Psoas muscle (tissue), 8 donors: ENCODE measurements around the gene FBXO10. TPM values are rescaled to one million over a fixed set of nuclear protein-coding genes. Genes with fewer than 3 reads are reported as not detected.

Experiments used
- ATAC-seq, 4 donors: fragments of 200-7000 bp; cut with Tn5 transposase; one replicate each; pipeline ENCODE4 v1.9.1; 2020; ENCODE audit warnings: moderate library complexity in 3 of 4, mild to moderate bottlenecking in 2 of 4
- DNase-seq, 2 donors: peaks; one replicate each; pipeline ENCODE4 v3.0.0-alpha.2; 2020
- H3K27ac ChIP-seq: fragments of 200-600 bp; one replicate; pipeline ENCODE4 v1.8.0; 2022
- H3K27me3 ChIP-seq, 3 donors: fragments of 200-600 bp in 1 of 3; one replicate each; pipeline versions ENCODE4 v1.6.1 to v1.8.0; 2013 to 2022; ENCODE audit warnings: low read length in 2 of 3, mild to moderate bottlenecking in 2 of 3, moderate library complexity in 1 of 3; ENCODE audit not compliant: insufficient read depth in 3 of 3
- H3K36me3 ChIP-seq, 2 donors: fragments of 200-600 bp in 1 of 2; one replicate each; pipeline versions ENCODE4 v1.6.1 to v1.8.0; 2013 to 2022; ENCODE audit warnings: low read depth in 1 of 2, mild to moderate bottlenecking in 1 of 2, moderate library complexity in 1 of 2; ENCODE audit not compliant: insufficient read depth in 1 of 2
- H3K4me1 ChIP-seq: fragments of 200-600 bp; one replicate; pipeline ENCODE4 v1.8.0; 2022
- H3K4me3 ChIP-seq: fragments of 200-600 bp; one replicate; pipeline ENCODE4 v1.8.0; 2022; ENCODE audit warnings: mild to moderate bottlenecking
- H3K9me3 ChIP-seq: fragments of 200-600 bp; one replicate; pipeline ENCODE4 v1.8.0; 2022
- WGBS, 3 donors: extraction: QIAGEN DNeasy Blood & Tissue Kit; methylation state at CpG; one replicate each; pipeline versions ENCODE4 v1.1.6 to v1.1.7; 2013; 5-methylcytosine and 5-hydroxymethylcytosine counted together
- intact Hi-C, 2 donors: fragments of 100-400 bp; cut with DNase I; formaldehyde crosslinking; loops; one replicate each; pipeline versions ENCODE4 v1.11.0 to v1.14.2; 2022
- polyA plus RNA-seq, 3 donors: library from polyadenylated mRNA; stranded (reverse); fragments of 200-250 nt; gene quantifications; one replicate each; pipeline ENCODE4 v1.2.3, GENCODE V29; 2013
- total RNA-seq, 4 donors: library from RNA; stranded (reverse); fragmentation: NEBNext Ultra II Directional in 2 of 4; extraction: Animal tissue kit (Norgen Biotek cat#: 25700) in 2 of 4; gene quantifications; one replicate each; pipeline versions ENCODE4 v1.2.1 to v1.2.4, GENCODE V29; 2021 to 2023
- TF ChIP-seq, protein P1 (sequence below): fragments of 200-600 bp; IDR thresholded peaks from one replicate; pipeline ENCODE4 v1.8.0; 2022; ENCODE audit warnings: antibody characterized with exemption
- donor health status: healthy with polysubstance abuse.
- donor health status: DM: no; HTN: no; CAD: no; lungs with moderate emphysema.
- donor health status: Bipolar disorder and iron deficiency.
- donor health status: healthy.
- donor health status: DM: yes; HTN: yes; CAD: no.
- donor health status: DM: no; HTN: no; CAD: no.
- donor health status: DM: no; HTN: no; CAD: no.
- donor health status: DM: yes; HTN: yes; CAD: no.

FBXO10 gene
- total and polyA plus RNA-seq, 7 donors: 12.1 to 90.4 (median 31.7) TPM

GRCh38 chr9:37541465-37541864 lies 34.7 kb downstream of the FBXO10 start:
- Histone ChIP-seq H3K27me3 (no peaks in the 10 kb centered on the region), H3K4me3 (no peak overlapping the region), H3K27ac (no peak overlapping the region), H3K36me3 (peaks cover 2 to 49% of the 10 kb centered on the region in 2 donors), H3K9me3 (no peaks in the 10 kb centered on the region), H3K4me1 (peaks cover 8% of the 10 kb centered on the region)
- TF ChIP-seq, protein P1, sequence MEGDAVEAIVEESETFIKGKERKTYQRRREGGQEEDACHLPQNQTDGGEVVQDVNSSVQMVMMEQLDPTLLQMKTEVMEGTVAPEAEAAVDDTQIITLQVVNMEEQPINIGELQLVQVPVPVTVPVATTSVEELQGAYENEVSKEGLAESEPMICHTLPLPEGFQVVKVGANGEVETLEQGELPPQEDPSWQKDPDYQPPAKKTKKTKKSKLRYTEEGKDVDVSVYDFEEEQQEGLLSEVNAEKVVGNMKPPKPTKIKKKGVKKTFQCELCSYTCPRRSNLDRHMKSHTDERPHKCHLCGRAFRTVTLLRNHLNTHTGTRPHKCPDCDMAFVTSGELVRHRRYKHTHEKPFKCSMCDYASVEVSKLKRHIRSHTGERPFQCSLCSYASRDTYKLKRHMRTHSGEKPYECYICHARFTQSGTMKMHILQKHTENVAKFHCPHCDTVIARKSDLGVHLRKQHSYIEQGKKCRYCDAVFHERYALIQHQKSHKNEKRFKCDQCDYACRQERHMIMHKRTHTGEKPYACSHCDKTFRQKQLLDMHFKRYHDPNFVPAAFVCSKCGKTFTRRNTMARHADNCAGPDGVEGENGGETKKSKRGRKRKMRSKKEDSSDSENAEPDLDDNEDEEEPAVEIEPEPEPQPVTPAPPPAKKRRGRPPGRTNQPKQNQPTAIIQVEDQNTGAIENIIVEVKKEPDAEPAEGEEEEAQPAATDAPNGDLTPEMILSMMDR: no peak
- no peak for DNase-seq
- ATAC-seq: peak in 1 of 4 donors; percentile 9
- WGBS, 3 donors: 95 to 99% (median 97%) methylated on average over 8 of the region's 8 CpGs
- intact Hi-C loops: no loop called here

DNA sequence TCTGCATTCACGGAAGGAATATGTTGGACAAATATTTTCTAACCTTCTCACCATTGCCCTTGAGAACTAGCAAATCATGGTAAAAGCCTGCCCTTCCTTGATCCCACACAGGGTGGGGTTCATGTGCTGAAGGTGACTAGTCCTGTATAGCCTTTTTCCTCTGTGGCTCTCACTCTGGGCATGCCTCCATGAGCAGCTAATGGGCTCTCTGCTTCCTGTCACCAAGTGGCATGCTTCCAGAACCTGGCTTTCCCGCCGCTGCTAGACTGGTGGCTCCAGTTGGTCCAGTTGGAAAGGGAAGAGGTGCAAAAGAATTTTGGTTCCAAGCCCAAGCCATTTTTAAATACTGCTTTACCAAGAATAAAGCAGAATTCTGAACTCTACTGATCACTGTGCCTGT lies 35.5 kb downstream of the FBXO10 start:
- TF ChIP-seq, protein P1: peak; percentile 19
- Histone ChIP-seq H3K9me3 (no peaks in the 10 kb centered on the region), H3K4me1 (peaks cover 8% of the 10 kb centered on the region), H3K36me3 (peaks cover 2 to 57% of the 10 kb centered on the region in 2 donors), H3K4me3 (no peak overlapping the region), H3K27me3 (no peaks in the 10 kb centered on the region), H3K27ac (peak overlapping the region; percentile 51)
- 26 to 45% (median 26%) methylated on average over 3 of the region's 3 CpGs for WGBS, 3 donors
- DNase-seq (peak; percentile 56 to 74), ATAC-seq (peak; percentile 79 to 90 (median 87))
- intact Hi-C loops: no loop called here

GRCh38 chr9:37539634-37540033 lies 36.5 kb downstream of the FBXO10 start:
- Histone ChIP-seq H3K27me3 (no peaks in the 10 kb centered on the region), H3K4me1 (peaks cover 8% of the 10 kb centered on the region), H3K4me3 (no peak overlapping the region), H3K36me3 (peaks cover 4 to 66% of the 10 kb centered on the region in 2 donors), H3K9me3 (no peaks in the 10 kb centered on the region), H3K27ac (no peak overlapping the region)
- ATAC-seq (no peak), DNase-seq (no peak)
- intact Hi-C loops: loop anchor here in 1 of 2 donors (5.0 kb wide), 1 partner anchor 52 kb away; the partner anchor contains the start of gene POLR1E
- TF ChIP-seq, protein P1: no peak

DNA sequence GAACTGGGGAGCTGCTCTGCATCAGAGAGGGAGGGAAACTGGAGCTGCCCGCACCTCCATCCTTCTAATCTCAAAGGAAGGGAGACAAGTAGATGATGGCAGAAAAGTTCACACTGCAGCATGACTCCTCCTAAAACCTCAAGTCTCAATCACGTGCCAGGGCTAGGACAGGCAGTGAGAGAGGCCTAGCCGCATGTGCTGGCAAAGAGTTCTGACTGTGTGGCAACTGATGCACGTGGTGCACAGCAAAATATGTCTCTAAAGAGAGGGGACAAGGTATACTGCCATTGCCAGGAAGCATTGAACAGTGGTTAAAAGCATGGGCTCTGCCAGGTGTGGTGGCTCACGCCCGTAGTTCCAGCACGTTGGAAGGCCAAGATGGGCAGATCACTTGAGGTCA lies 38.1 kb downstream of the FBXO10 start:
- peak in 2 of 4 donors; percentile 33 to 52 for ATAC-seq
- H3K4me3 ChIP-seq: no peak overlapping the region
- no peak overlapping the region for H3K27ac ChIP-seq
- DNase-seq: no peak
- WGBS, 3 donors: 82 to 94% (median 82%) methylated on average over 7 of the region's 7 CpGs
- peaks cover 4 to 76% of the 10 kb centered on the region in 2 donors for H3K36me3 ChIP-seq
- intact Hi-C loops: loop anchor here in 1 of 2 donors (5.0 kb wide), 1 partner anchor 51 kb away; the partner anchor contains the start of gene POLR1E
- peaks cover 8% of the 10 kb centered on the region for H3K4me1 ChIP-seq
- no peaks in the 10 kb centered on the region for H3K27me3 ChIP-seq
- no peaks in the 10 kb centered on the region for H3K9me3 ChIP-seq
- TF ChIP-seq, protein P1: no peak

- TF ChIP-seq, protein P1: no peak
- no peak overlapping the region for H3K27ac ChIP-seq
- no peak overlapping the region for H3K4me3 ChIP-seq
- WGBS, 3 donors: 73 to 80% (median 79%) methylated on average over 10 of the region's 10 CpGs
- no peaks in the 10 kb centered on the region for H3K9me3 ChIP-seq
- DNase-seq: no peak
- peaks cover 6 to 90% of the 10 kb centered on the region in 2 donors for H3K36me3 ChIP-seq
- no peaks in the 10 kb centered on the region for H3K27me3 ChIP-seq
- ATAC-seq: no peak
- intact Hi-C loops: loop anchor here in 1 of 2 donors (5.0 kb wide), 1 partner anchor 48 kb away; the partner anchor contains the start of gene POLR1E
- no peaks in the 10 kb centered on the region for H3K4me1 ChIP-seq
Observed at GRCh38 chr9:37534901-37535300, 41.3 kb downstream of the FBXO10 start.
